SK-N-DZ (cell line): Measurements from ENCODE around the gene EIF2B5.
"Not testable (repeated sequence)": the region's sequence is repeated elsewhere in the genome, so short reads cannot be mapped to it uniquely, and the experiment has no call there.

ENCODE experiments used
- DNase-seq: peaks from one replicate; pipeline ENCODE4 v3.0.0-alpha.2; 2015; ENCODE audit warnings: low spot score

EIF2B5 gene

DNA sequence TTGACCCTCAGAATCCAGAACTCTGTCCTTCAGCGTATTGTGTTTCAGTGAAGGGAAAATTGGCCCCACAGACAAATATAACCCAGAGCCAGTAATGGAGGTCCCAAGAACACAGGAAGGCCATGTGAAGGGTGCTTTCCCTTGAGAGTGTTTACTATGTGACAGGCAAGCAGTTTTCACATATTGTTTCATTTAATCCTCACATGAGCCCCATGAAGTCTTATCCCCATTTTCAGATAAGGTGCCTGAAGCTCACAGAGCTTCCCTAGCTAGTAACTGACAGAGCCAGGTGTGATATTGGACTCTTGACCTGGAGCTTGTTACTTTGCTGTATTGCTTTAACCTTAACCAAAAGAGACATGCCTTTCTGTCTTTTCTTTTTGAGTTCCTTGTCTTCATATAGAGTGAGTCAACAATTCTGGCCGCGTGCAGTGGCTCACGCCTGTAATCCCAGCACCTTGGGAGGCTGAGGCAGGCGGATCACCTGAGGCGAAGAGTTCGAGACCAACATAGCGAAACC lies 10.7 kb downstream of the EIF2B5 start:
- no peak for DNase-seq

- DNase-seq = no peak
Measured at GRCh38 chr3:184148076-184148475, 12.9 kb downstream of the EIF2B5 start.

GRCh38 chr3:184149123-184149522 lies 14.0 kb downstream of the EIF2B5 start:
- DNase-seq = no peak

- DNase-seq = not testable (repeated sequence)
Measured at GRCh38 chr3:184149770-184150169, 14.6 kb downstream of the EIF2B5 start.

- peak; percentile 79 for DNase-seq
Measured at GRCh38 chr3:184154885-184155643, 19.9 kb downstream of the EIF2B5 start, which contains the start of gene DVL3. Gene DVL3, plus strand, starts transcription at chr3:184155377. Its CDS starts 259 bp downstream, at chr3:184155636.

GRCh38 chr3:184155644-184156521 lies 20.7 kb downstream of the EIF2B5 start:
- peak; percentile 70 for DNase-seq

- DNase-seq = no peak
Measured at GRCh38 chr3:184156522-184156955, 21.4 kb downstream of the EIF2B5 start.

GRCh38 chr3:184157206-184157605 lies 22.0 kb downstream of the EIF2B5 start:
- DNase-seq = no peak

DNA sequence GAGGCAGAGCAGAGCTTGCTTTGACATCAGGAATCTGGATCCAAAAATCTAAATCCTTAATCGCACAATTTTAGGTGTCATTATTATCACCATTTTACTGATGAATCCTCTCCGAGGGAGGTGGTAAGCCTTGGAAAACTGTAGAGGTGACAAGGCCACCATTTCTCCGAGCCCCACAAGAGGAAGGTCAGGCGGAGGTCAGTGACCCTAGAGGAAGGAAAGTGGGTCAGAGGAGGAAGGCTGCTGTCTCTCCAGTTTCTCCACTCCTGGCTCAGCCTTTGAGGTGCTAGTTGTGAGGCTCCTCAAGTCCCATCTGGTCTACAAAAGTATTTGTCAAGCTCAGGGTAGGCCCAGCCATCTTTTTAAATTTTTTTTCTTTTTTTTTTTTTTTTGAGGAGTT lies 23.2 kb downstream of the EIF2B5 start:
- no peak for DNase-seq

GRCh38 chr3:184160456-184160855 lies 25.3 kb downstream of the EIF2B5 start:
- DNase-seq = no peak

DNA sequence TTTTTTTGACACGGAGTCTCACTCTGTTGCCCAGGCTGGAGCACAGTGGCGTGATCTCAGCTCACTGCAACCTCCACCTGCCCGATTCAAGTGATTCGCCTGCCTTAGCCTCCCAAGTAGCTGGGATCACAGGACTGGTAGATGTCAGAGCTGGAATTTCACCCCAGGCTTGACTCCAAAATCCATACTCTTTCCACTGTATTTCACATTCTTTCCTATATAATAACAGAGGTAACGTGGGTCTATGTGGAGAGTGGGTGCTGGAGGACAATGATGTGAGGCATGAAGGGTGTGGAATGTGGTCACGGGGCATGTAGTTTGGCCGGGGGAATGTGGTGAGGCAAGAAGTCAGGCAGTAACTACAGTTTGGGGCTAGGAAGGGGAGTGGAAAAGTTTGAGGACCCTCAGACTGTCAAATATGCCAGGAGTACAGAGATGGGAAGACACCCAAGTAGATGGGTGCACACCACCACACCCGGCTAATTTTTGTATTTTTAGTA lies 27.5 kb downstream of the EIF2B5 start:
- DNase-seq = not testable (repeated sequence)

DNA sequence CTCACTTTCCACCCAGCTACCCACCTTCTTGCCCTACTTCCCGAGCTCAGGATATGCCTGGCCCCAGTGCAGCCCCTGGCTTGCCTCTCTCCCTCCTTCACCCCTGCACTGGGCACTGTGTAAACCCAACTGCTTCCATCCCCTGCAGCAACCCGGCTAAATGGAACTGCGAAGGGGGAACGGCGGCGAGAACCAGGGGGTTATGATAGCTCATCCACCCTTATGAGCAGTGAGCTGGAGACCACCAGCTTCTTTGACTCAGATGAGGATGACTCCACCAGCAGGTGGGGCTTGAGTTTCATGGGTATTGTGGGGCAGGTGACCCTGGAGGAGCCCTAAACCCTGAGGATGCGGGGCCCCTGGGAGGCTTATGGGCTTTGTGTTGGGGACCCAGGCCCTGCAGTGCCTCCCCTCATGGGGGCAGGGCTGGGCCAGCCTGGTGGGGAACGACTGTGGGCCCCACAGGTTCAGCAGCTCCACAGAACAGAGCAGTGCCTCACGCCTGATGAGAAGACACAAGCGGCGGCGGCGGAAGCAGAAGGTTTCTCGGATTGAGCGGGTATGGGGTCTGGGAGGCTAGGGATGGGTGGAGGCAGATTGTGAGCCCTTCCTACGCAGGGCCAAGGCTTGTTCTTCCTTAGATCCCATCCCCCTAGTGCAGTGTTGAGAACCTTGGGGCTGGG lies 29.6 kb downstream of the EIF2B5 start:
- DNase-seq = no peak

- no peak for DNase-seq
Measured at GRCh38 chr3:184165543-184165942, 30.4 kb downstream of the EIF2B5 start.

DNA sequence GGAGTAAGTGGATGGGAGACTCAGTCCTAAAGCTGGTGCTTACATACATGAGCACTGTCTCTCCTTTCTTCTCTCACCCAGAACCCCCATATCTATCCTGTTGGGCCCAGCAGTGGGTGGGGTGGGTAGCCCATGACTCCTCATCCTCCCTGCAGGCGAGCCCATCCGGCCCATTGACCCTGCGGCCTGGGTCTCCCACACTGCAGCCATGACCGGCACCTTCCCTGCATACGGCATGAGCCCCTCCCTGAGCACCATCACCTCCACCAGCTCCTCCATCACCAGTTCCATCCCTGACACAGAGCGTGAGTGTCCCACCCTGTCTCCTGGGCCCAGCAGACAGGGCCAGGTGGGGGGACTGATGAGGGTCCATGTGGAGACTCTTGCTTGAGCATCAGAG lies 31.5 kb downstream of the EIF2B5 start:
- no peak for DNase-seq

DNA sequence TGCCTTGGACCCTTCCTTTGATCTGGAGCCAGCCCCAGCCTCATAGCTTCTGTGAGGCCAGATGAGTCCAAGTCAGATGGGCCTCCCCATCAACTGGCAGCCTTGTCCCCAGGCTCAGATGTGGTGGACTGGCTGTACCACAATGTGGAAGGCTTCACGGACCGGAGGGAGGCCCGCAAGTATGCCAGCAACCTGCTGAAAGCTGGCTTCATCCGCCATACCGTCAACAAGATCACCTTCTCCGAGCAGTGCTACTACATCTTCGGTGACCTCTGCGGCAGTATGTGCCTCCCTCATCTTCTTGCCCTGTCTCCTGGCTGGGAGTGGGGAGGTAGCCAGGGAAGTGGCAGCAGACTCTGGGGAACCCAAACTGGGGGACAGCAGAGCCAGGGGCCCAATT lies 32.6 kb downstream of the EIF2B5 start:
- DNase-seq = no peak

DNA sequence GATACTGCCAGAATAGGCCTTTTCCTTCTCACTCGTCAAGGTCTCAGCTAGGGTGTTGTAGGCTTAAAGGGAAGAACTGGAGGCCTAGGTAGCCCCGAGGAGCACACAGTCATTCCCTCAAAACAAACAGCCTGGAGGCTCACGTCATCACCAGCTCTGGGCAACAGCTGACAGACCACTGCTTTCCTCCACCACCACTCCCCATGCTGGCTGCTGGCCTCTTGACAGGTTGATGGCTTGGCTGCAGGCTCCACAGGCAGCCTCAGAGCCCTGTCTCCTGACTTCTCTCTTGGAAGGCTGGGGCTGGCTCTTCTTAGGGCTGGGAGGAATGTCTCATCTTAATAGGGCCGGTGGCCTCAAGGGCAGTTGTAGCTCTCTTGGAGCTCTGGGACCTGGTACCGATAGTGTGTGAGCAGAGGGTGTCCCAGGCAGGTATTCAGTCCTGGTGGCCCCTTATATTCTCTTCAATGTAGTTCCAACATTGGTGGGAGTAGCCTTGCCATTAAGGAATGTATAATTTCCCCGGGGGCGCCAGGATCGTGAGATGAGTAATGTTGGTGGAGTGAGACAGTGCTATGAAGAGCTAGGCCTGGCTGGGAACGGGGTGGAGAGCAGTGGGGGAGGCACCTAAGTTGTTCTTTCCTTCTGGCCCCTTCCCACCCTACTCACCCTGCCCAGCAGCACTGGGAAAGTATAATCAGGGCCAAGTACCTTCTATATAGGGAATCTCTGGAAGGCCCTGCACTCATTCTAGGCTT lies 33.4 kb downstream of the EIF2B5 start:
- DNase-seq = no peak

GRCh38 chr3:184169896-184170875 lies 35.0 kb downstream of the EIF2B5 start:
- no peak for DNase-seq

- DNase-seq = no peak
Measured at GRCh38 chr3:184171562-184171961, 36.4 kb downstream of the EIF2B5 start.

DNA sequence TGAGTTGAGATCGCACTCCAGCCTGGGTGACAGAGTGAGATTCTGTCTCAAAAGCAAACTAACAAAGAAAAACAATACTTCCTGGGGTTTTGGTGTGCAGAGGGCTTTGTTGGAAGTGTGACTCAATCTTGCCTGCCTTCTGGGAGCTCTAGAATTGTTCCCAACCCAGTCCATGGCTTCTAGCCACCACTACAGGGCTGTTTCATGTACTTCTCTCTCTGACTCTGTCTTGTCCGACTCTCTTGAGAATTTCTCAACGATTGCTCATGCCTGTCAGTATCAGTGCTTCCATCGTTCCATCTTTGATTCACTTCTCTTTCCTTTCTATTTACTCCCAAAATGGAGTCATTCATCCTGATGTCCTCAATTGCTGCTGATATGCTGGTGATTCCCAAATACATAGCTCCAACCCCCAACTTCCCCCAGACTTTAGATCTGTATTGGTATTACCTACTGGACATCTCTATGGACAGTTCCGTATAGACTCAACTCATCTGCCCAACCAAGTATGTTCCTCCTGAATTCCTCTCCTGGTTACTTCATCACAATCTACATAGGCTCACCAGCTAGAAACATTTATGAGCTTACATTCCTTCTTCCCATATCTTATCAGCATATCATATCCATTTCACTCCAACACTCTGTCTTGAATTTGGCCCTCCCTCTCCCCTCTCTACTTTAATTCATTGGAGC lies 37.7 kb downstream of the EIF2B5 start:
- no peak for DNase-seq
